ENCODE results near the gene POSTN.

The POSTN gene

DNA sequence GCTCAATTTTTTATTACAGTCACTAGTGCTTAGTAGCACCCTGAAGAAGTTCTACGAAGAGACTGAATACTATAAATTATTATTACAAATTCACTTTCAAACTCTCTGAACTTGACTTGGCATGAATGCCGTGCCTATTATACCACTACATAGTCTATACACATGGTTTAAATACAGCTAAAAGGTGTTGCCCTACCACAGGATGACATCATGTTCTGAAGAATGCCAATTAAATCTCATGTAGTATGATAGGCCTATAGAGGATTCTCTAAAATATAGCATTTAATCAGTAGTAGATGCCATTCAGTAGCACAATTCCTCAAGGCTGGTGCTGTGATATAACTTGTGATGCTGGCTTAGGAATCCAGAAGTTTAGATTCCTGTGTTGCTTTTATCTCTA lies 16.7 kb upstream of the POSTN start:
- TF ChIP-seq, protein P1, sequence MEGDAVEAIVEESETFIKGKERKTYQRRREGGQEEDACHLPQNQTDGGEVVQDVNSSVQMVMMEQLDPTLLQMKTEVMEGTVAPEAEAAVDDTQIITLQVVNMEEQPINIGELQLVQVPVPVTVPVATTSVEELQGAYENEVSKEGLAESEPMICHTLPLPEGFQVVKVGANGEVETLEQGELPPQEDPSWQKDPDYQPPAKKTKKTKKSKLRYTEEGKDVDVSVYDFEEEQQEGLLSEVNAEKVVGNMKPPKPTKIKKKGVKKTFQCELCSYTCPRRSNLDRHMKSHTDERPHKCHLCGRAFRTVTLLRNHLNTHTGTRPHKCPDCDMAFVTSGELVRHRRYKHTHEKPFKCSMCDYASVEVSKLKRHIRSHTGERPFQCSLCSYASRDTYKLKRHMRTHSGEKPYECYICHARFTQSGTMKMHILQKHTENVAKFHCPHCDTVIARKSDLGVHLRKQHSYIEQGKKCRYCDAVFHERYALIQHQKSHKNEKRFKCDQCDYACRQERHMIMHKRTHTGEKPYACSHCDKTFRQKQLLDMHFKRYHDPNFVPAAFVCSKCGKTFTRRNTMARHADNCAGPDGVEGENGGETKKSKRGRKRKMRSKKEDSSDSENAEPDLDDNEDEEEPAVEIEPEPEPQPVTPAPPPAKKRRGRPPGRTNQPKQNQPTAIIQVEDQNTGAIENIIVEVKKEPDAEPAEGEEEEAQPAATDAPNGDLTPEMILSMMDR (IDR thresholded peaks at IDR 0.05; ENCODE audit: low read length, missing control alignments), result no peak
- DNase-seq (ENCODE audit: low read depth), result no peak
- H3K4me3 ChIP-seq (replicated peaks; ENCODE audit: low read depth, low read length), result no peak overlapping the region

DNA sequence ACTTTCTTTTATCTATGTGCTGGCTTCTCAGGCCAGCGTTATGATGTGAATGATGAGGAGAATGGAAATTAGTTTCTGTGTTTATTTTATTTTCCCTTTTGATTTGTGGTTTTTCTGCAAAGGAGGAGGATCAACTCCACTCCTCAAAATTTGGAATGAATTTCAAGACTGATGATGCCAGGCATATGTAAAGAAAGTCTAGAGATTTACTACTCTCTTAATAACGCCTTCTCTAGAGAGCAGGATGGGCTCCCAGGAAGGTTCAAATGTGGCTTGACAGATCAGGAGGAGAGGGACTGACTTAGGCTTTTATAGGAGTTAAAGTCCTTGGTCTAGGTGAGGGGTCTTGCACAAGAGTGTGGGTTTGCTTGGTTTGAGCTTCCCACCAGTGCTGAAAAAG lies 15.1 kb upstream of the POSTN start:
- TF ChIP-seq, protein P1 (IDR thresholded peaks at IDR 0.05; ENCODE audit: low read length, missing control alignments), result no peak
- H3K4me3 ChIP-seq (replicated peaks; ENCODE audit: low read depth, low read length), result no peak overlapping the region
- DNase-seq (ENCODE audit: low read depth), result no peak

- H3K4me3 ChIP-seq (replicated peaks; ENCODE audit: low read depth, low read length), result no peak overlapping the region
- TF ChIP-seq, protein P1 (IDR thresholded peaks at IDR 0.05; ENCODE audit: low read length, missing control alignments), result no peak
Observed at GRCh38 chr13:37613236-37613635, 14.7 kb upstream of the POSTN start.

DNA sequence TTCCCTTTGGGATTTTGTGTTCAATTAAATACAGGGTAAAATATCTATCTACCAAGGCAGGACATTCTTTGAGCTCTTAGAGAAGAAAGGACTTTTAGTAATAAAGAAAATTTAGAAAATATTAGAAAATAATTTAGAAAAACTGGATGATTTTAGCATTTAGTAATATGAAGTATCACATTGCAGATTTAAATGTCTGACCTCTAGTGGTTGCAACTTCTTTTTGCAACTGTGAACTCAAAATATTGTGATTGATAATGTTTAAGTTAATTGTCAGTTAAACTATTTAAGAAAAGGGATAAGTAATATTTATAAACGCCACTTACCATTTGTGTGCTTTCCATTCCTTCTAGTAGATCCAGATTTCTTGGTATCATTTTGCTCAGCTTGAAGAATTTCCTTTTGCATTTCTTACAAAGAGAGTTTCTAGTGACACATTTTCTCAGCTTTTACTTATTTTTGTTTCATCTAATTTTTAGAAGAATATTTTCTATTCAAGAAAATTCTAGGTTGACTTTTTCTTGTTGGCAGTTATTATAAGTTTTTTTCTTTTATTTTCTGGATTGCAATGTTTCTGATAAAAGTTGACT lies 10.3 kb upstream of the POSTN start:
- DNase-seq (ENCODE audit: low read depth), result peak; percentile 42
- TF ChIP-seq, protein P1 (IDR thresholded peaks at IDR 0.05; ENCODE audit: low read length, missing control alignments), result peak; percentile 58

More at GRCh38 chr13:37613236-37613635, 14.7 kb upstream of the POSTN start:
- DNase-seq (ENCODE audit: low read depth), result no peak

GRCh38 chr13:37602733-37603381 lies 4.3 kb upstream of the POSTN start:
- peak; percentile 58 for DNase-seq (ENCODE audit: low read depth)
- H3K4me3 ChIP-seq (replicated peaks; ENCODE audit: low read depth, low read length), result no peak overlapping the region
- TF ChIP-seq, protein P1 (IDR thresholded peaks at IDR 0.05; ENCODE audit: low read length, missing control alignments), result peak; percentile 60

More for the DNA sequence above, 10.3 kb upstream of the POSTN start:
- H3K4me3 ChIP-seq (replicated peaks; ENCODE audit: low read depth, low read length), result no peak overlapping the region

GRCh38 chr13:37601648-37602440 lies 3.3 kb upstream of the POSTN start:
- TF ChIP-seq, protein P1 (IDR thresholded peaks at IDR 0.05; ENCODE audit: low read length, missing control alignments), result no peak
- no peak overlapping the region for H3K4me3 ChIP-seq (replicated peaks; ENCODE audit: low read depth, low read length)
- DNase-seq (ENCODE audit: low read depth), result no peak

Measured in fibroblast of pulmonary artery (primary cell).